Naive thymus-derived CD4-positive, alpha-beta T cell (primary cell): ENCODE results near the gene SMCO3. TPM values are rescaled to one million over a fixed set of nuclear protein-coding genes. Genes with fewer than 3 reads are reported as not detected.

Experiments
- ATAC-seq: fragments of 150-1000 bp; cut with Tn5 transposase; 2 replicates; pipeline ENCODE4 v1.10.0; 2021; ENCODE audit warnings: mild to moderate bottlenecking, moderate library complexity
- CTCF ChIA-PET: fragments of 350-600 bp; sonication (Branson Sonifier 250); formaldehyde crosslinking; loops from one replicate; lab custom pipeline; 2021; ENCODE audit warnings: antibody characterized with exemption; lab: Charles Lee
- POLR2A ChIA-PET: fragments of 350-600 bp; sonication (Branson Sonifier 250); formaldehyde crosslinking; loops from one replicate; lab custom pipeline; 2021; ENCODE audit warnings: antibody characterized with exemption, inconsistent platforms; lab: Charles Lee
- DNase-seq, 9 donors: peaks; one replicate each; pipeline versions ENCODE4 v3.0.0 to v3.0.0-alpha.2; 2020 to 2022; ENCODE audit warnings: mixed read lengths in 1 of 9
- H3K27ac ChIP-seq: one replicate; pipeline ENCODE4 v1.7.0; 2013; ENCODE audit warnings: mild to moderate bottlenecking, low read depth, low read length, moderate library complexity
- H3K27me3 ChIP-seq, 2 donors: one replicate each; pipeline ENCODE4 v1.7.0; 2013; ENCODE audit warnings: low read length in 2 of 2, mild to moderate bottlenecking in 2 of 2, moderate library complexity in 2 of 2; ENCODE audit not compliant: control insufficient read depth in 2 of 2, insufficient read depth in 2 of 2
- H3K36me3 ChIP-seq, 3 experiments: 1 replicate in 2 of 3; 2 replicates in 1 of 3; pipeline ENCODE4 v1.7.0; 2013; ENCODE audit warnings: low read length in 3 of 3, mild to moderate bottlenecking in 3 of 3, moderate library complexity in 1 of 3; ENCODE audit not compliant: insufficient read depth in 3 of 3, control insufficient read depth in 2 of 3
- H3K4me1 ChIP-seq, 2 donors: one replicate each; pipeline ENCODE4 v1.7.0; 2013; ENCODE audit warnings: low read length in 2 of 2, mild to moderate bottlenecking in 2 of 2, moderate library complexity in 1 of 2; ENCODE audit not compliant: control insufficient read depth in 2 of 2, insufficient read depth in 2 of 2
- H3K4me3 ChIP-seq: 2 replicates; pipeline ENCODE4 v1.7.0; 2013; ENCODE audit warnings: mild to moderate bottlenecking, low read length
- H3K9me3 ChIP-seq, 3 experiments: 1 replicate in 2 of 3; 2 replicates in 1 of 3; pipeline ENCODE4 v1.7.0; 2013; ENCODE audit warnings: low read length in 3 of 3; ENCODE audit not compliant: control insufficient read depth in 2 of 3
- H3K27ac Mint-ChIP-seq, 9 donors: one replicate each; pipeline ENCODE4 v1.8.0; 2020 to 2022; ENCODE audit warnings: mixed read lengths in 9 of 9, mild to moderate bottlenecking in 8 of 9, moderate library complexity in 5 of 9, inconsistent platforms in 2 of 9
- H3K27me3 Mint-ChIP-seq, 5 donors: one replicate each; pipeline ENCODE4 v1.8.0; 2021 to 2022; ENCODE audit warnings: mixed read lengths in 5 of 5, mild to moderate bottlenecking in 1 of 5
- H3K36me3 Mint-ChIP-seq, 5 donors: one replicate each; pipeline ENCODE4 v1.8.0; 2020 to 2022; ENCODE audit warnings: mixed read lengths in 5 of 5, mild to moderate bottlenecking in 3 of 5, inconsistent platforms in 1 of 5
- H3K4me1 Mint-ChIP-seq, 7 donors: one replicate each; pipeline ENCODE4 v1.8.0; 2020 to 2022; ENCODE audit warnings: mixed read lengths in 7 of 7, mild to moderate bottlenecking in 3 of 7, inconsistent platforms in 1 of 7
- H3K4me3 Mint-ChIP-seq, 10 donors: one replicate each; pipeline ENCODE4 v1.8.0; 2020 to 2022; ENCODE audit warnings: mild to moderate bottlenecking in 10 of 10, mixed read lengths in 10 of 10, moderate library complexity in 6 of 10, inconsistent platforms in 2 of 10
- H3K9me3 Mint-ChIP-seq, 11 donors: one replicate each; pipeline ENCODE4 v1.8.0; 2020 to 2022; ENCODE audit warnings: mixed read lengths in 11 of 11, mild to moderate bottlenecking in 4 of 11, inconsistent platforms in 1 of 11, moderate library complexity in 1 of 11
- intact Hi-C, 2 donors: fragments of 100-400 bp; cut with micrococcal nuclease; formaldehyde crosslinking; loops; one replicate each; pipeline ENCODE4 v1.15.1; 2023
- polyA plus RNA-seq, 2 donors: library from polyadenylated mRNA; unstranded; fragments of 300-500 nt; fragmentation: Illumina TruSeq; gene quantifications; one replicate each; pipeline ENCODE4 v1.2.3, GENCODE V29; 2021
- total RNA-seq, 6 experiments: library from RNA in 5 of 6; stranded (reverse) in 5 of 6; gene quantifications; 1 replicate in 5 of 6; 2 replicates in 1 of 6; pipeline ENCODE4 v1.2.3 and lab custom pipeline; 2021 to 2026

Gene SMCO3
- total and polyA plus RNA-seq, 7 experiments from 2014 or later, result not detected

DNA sequence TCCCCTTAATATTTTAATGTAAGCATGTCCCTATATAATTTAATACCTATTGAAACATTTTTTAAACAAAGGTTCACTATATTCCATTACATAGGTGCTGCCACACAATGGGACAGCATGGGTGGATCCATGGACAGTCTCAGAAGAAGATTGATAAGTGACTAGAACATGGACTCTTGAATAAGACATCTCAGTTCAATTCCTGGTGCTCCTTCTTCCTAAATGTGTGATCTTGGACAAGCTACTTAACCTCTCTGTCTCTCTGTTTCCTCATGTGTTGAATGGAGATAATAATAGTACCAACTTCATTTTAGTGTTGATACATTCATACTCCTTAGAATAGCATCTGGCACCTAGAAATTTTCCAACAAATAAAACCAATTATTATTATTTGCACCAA is 30.4 kb upstream of the SMCO3 start:
- ChIA-PET POLR2A (interaction anchor here (0.8 to 1.0 kb wide), 4 partner anchors 70 to 151 kb away, joined by 3 to 4 read pairs (median 4); no protein-coding TSS in a partner anchor), CTCF (interaction anchor here (0.6 to 6.6 kb wide), 6 partner anchors 42 to 1053 kb away, joined by 3 to 86 read pairs (median 4); partner anchors contain the start of gene RERG)
- Histone ChIP-seq H3K4me1 (no peaks in the 10 kb centered on the region), H3K9me3 (no peaks in the 10 kb centered on the region), H3K27ac (no peak overlapping the region), H3K4me3 (no peak overlapping the region), H3K27me3 (no peaks in the 10 kb centered on the region), H3K36me3 (no peaks in the 10 kb centered on the region)
- Mint-ChIP-seq H3K36me3 (peaks cover 0 to 3% (median 0%) of the 10 kb centered on the region in 5 donors), H3K4me3 (no peak overlapping the region), H3K27me3 (peaks cover 6 to 20% (median 10%) of the 10 kb centered on the region in 5 donors), H3K9me3 (no peaks in the 10 kb centered on the region), H3K4me1 (peaks cover 5 to 13% (median 8%) of the 10 kb centered on the region in 7 donors), H3K27ac (no peak overlapping the region)
- DNase-seq, result no peak
- intact Hi-C loops, result loop anchor here (2.0 kb wide), 4 partner anchors 104 to 606 kb away; partner anchors contain the start of gene RERG (in 1 of the 2)
- no peak for ATAC-seq

DNA sequence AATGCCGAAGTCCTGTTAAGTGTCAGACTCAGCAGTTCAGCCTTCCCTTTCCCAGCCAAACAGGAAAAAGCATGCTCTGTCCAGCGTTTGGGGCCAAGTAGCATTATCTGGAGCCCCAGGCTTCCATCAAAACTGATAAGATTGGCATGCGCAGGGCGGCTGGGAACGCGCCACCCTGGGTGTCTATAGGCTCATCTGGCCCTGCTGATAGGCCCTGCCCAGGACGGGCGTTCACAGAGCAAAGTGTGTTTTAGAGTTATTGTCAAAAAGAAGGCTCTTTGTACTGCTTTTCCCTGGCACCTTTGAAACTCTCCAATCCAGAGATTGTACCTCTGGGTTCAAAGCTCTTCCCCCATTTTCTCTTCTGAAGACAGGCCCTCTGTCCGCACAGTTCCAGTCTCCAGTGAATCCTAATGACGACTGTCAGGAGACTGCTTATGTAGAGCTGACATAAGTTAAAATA is 29.5 kb upstream of the SMCO3 start, which contains the start of gene ART4:
TSS of gene ART4 (minus strand) at position 102 of the 463 bp plus-strand sequence. CDS start 413 bp downstream, outside the sequence.
- Histone ChIP-seq H3K27ac (no peak within 1 kb of the TSS), H3K36me3 (no peaks in the 10 kb centered on the region), H3K9me3 (no peaks in the 10 kb centered on the region), H3K4me3 (no peak within 1 kb of the TSS), H3K27me3 (no peaks in the 10 kb centered on the region), H3K4me1 (no peaks in the 10 kb centered on the region)
- H3K27me3 Mint-ChIP-seq, result peaks cover 11 to 24% (median 14%) of the 10 kb centered on the region in 5 donors
- H3K4me3 Mint-ChIP-seq, result no peak within 1 kb of the TSS
- CTCF ChIA-PET, result interaction anchor here (1.0 to 6.6 kb wide), 4 partner anchors 9 to 377 kb away, joined by 3 to 86 read pairs (median 6); partner anchors contain the start of gene RERG
- peaks cover 5 to 13% (median 8%) of the 10 kb centered on the region in 7 donors for H3K4me1 Mint-ChIP-seq
- DNase-seq (no peak), ATAC-seq (no peak)
- no peak within 1 kb of the TSS for H3K27ac Mint-ChIP-seq
- peaks cover 0 to 6% (median 0%) of the 10 kb centered on the region in 5 donors for H3K36me3 Mint-ChIP-seq
- intact Hi-C loops, result no loop called here
- peaks cover 0 to 2% (median 0%) of the 10 kb centered on the region in 11 donors for H3K9me3 Mint-ChIP-seq
- POLR2A ChIA-PET, result interaction anchor here (0.8 kb wide), 1 partner anchor 152 kb away, joined by 3 read pairs; no protein-coding TSS in a partner anchor

DNA sequence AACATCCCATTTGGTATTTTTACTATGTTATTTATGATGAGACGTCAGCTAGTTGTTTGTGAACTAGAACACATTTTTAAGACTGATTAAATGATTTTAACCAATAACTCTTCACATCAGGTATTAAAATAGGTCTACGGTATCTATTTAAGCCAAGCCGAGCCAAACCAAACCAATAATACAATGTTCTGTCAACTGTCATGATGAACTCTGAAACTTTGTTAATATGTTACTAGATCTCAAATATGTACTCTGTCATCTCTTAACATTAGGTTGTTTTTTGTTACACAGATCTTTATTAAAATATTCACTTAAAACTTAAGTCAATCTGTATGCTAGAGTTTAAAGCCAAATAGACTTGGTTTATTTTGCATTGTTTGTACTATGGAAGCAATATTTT is 28.3 kb upstream of the SMCO3 start:
- no peak overlapping the region for H3K27ac ChIP-seq
- H3K4me1 ChIP-seq, result no peaks in the 10 kb centered on the region
- Mint-ChIP-seq H3K4me3 (no peak overlapping the region), H3K36me3 (peaks cover 0 to 6% (median 0%) of the 10 kb centered on the region in 5 donors), H3K4me1 (peaks cover 5 to 13% (median 8%) of the 10 kb centered on the region in 7 donors), H3K27me3 (peaks cover 13 to 24% (median 14%) of the 10 kb centered on the region in 5 donors), H3K27ac (no peak overlapping the region), H3K9me3 (peaks cover 0 to 2% (median 0%) of the 10 kb centered on the region in 11 donors)
- intact Hi-C loops, result no loop called here
- ATAC-seq (no peak), DNase-seq (no peak)
- ChIA-PET CTCF (interaction anchor here (1.0 to 2.2 kb wide), 2 partner anchors 13 to 378 kb away, joined by 4 to 8 read pairs; partner anchors contain the start of gene RERG), POLR2A (interaction anchor here (0.5 kb wide), 1 partner anchor 440 kb away, joined by 4 read pairs; no protein-coding TSS in a partner anchor)
- no peaks in the 10 kb centered on the region for H3K9me3 ChIP-seq
- no peaks in the 10 kb centered on the region for H3K36me3 ChIP-seq
- no peak overlapping the region for H3K4me3 ChIP-seq
- H3K27me3 ChIP-seq, result no peaks in the 10 kb centered on the region

DNA sequence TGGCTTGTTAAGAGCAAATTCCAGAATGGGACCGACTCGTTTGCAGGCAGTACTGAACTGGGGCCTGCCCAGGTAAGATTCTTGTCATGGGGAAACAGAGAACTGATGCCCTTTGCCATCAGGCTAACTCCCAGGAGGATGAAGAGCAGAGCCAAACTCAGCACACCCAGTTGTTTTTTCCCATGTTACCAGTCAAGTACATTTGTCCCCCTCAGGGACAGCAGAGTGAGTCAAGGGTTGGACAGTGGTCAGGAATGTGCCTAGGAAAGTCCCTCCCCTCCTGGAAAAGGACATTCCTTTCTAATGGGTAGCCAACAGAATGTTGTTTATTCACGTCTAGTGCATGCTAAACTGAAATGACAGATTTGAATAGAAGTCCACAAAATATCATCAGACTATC is 27.8 kb upstream of the SMCO3 start:
- Histone ChIP-seq H3K4me3 (no peak overlapping the region), H3K27ac (no peak overlapping the region), H3K36me3 (no peaks in the 10 kb centered on the region), H3K9me3 (no peaks in the 10 kb centered on the region), H3K4me1 (no peaks in the 10 kb centered on the region), H3K27me3 (no peaks in the 10 kb centered on the region)
- intact Hi-C loops, result no loop called here
- DNase-seq, result no peak
- H3K27me3 Mint-ChIP-seq, result peaks cover 13 to 24% (median 16%) of the 10 kb centered on the region in 5 donors
- no peak overlapping the region for H3K4me3 Mint-ChIP-seq
- H3K4me1 Mint-ChIP-seq, result peaks cover 5 to 13% (median 8%) of the 10 kb centered on the region in 7 donors
- H3K36me3 Mint-ChIP-seq, result peaks cover 0 to 6% (median 0%) of the 10 kb centered on the region in 5 donors
- ATAC-seq, result no peak
- H3K27ac Mint-ChIP-seq, result peak overlapping the region in 1 of 9 donors; percentile 11
- ChIA-PET CTCF (no interaction called here), POLR2A (no interaction called here)
- H3K9me3 Mint-ChIP-seq, result peaks cover 0 to 2% (median 0%) of the 10 kb centered on the region in 11 donors

DNA sequence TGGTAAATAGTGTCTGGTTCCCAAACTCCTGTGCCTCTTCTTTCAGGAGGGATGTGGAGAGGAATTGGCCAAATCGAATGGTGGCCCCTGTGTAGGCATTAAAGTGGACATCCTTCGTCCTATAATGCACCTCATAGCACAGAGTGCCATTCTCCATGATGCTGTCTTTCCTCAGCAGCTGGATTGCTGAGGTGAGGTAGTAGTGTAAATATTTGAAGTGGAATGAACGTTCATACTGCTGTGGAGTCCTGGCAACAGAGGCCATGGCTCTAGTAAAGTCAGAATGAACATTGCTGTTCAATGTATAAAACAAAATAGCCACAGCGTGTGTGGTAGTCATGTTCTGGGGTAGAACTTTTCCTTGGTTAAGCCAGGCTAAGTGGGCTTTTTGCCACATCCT is 26.6 kb upstream of the SMCO3 start:
- H3K27me3 Mint-ChIP-seq, result peaks cover 13 to 27% (median 23%) of the 10 kb centered on the region in 5 donors
- H3K4me3 Mint-ChIP-seq, result no peak overlapping the region
- no peaks in the 10 kb centered on the region for H3K4me1 ChIP-seq
- H3K4me1 Mint-ChIP-seq, result peaks cover 4 to 6% (median 6%) of the 10 kb centered on the region in 7 donors
- no peaks in the 10 kb centered on the region for H3K9me3 ChIP-seq
- ChIA-PET CTCF (interaction anchor here (0.6 to 0.9 kb wide), 2 partner anchors 155 to 429 kb away, joined by 3 read pairs; no protein-coding TSS in a partner anchor), POLR2A (no interaction called here)
- H3K36me3 ChIP-seq, result no peaks in the 10 kb centered on the region
- no peak for DNase-seq
- no peak overlapping the region for H3K4me3 ChIP-seq
- peaks cover 0 to 6% (median 0%) of the 10 kb centered on the region in 5 donors for H3K36me3 Mint-ChIP-seq
- intact Hi-C loops, result no loop called here
- H3K9me3 Mint-ChIP-seq, result peaks cover 0 to 2% (median 0%) of the 10 kb centered on the region in 11 donors
- H3K27me3 ChIP-seq, result no peaks in the 10 kb centered on the region
- no peak overlapping the region for H3K27ac ChIP-seq
- ATAC-seq, result no peak
- no peak overlapping the region for H3K27ac Mint-ChIP-seq

DNA sequence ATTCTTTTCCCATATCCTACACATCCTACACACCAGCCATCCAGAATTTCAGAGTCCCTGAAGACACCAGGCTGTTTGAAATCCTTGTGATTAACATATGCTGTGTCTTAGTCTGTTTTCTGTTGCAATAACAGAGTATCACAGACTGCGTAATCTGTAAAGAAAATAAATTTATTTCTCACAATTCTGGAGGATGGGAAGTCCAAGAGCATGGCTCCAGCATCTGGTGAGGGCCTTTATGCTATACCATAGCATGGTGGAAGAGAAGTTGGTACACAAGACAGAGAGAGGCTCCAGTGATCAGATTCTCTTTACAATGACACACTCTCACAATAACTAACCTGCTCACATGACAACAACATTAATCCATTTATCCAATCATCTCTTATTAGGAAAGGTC is 25.3 kb upstream of the SMCO3 start:
- DNase-seq, result no peak
- H3K9me3 ChIP-seq, result no peaks in the 10 kb centered on the region
- no peak overlapping the region for H3K4me3 ChIP-seq
- no peaks in the 10 kb centered on the region for H3K4me1 ChIP-seq
- POLR2A ChIA-PET, result interaction anchor here (0.6 kb wide), 1 partner anchor 101 kb away, joined by 3 read pairs; no protein-coding TSS in a partner anchor
- H3K27ac Mint-ChIP-seq, result no peak overlapping the region
- no peaks in the 10 kb centered on the region for H3K27me3 ChIP-seq
- no peaks in the 10 kb centered on the region for H3K36me3 ChIP-seq
- CTCF ChIA-PET, result no interaction called here
- peaks cover 13 to 37% (median 32%) of the 10 kb centered on the region in 5 donors for H3K27me3 Mint-ChIP-seq
- peaks cover 0 to 2% (median 0%) of the 10 kb centered on the region in 11 donors for H3K9me3 Mint-ChIP-seq
- intact Hi-C loops, result no loop called here
- H3K4me3 Mint-ChIP-seq, result no peak overlapping the region
- no peak for ATAC-seq
- H3K27ac ChIP-seq, result no peak overlapping the region
- H3K36me3 Mint-ChIP-seq, result peaks cover 0 to 6% (median 0%) of the 10 kb centered on the region in 5 donors
- no peaks in the 10 kb centered on the region for H3K4me1 Mint-ChIP-seq
